ENCODE results near the gene ENSA. TPM values are rescaled to one million over a fixed set of nuclear protein-coding genes. Genes with fewer than 3 reads are reported as not detected.
"Not testable (repeated sequence)": the region's sequence is repeated elsewhere in the genome, so short reads cannot be mapped to it uniquely, and the experiment has no call there.

ENSA gene
- total RNA-seq, 1 experiment from 2014 or later = 448 TPM

- no peak for DNase-seq
- Histone ChIP-seq H3K4me3 (ENCODE audit: insufficient read depth, low read depth, low read length) (no peak overlapping the region), H3K27me3 (ENCODE audit: control insufficient read depth, insufficient read depth, low read length) (no peaks in the 10 kb centered on the region), H3K36me3 (replicated peaks; ENCODE audit: control insufficient read depth, insufficient read depth, low read length) (peaks cover 18% of the 10 kb centered on the region)
Measured at GRCh38 chr1:150612014-150612345, 17.4 kb downstream of the ENSA start.

DNA sequence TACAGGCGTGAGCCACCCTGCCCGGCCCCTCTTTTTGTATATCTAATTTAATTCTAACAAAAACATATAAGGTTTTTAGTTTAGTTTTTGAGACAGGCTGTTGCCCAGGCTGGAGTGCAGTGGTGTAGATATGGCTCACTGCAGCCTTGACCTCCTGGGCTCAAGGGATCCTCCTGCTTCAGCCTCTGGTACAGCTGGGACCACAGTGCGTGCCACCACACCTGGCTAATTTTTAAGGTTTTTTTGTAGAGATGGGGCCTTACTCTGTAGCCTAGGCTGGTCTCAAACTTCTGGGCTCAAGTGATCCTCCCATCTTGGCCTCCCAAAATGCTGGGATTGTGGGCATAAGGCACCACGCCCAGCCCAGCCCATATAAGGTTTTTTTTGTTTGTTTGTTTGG is 18.8 kb downstream of the ENSA start:
- Histone ChIP-seq H3K27me3 (ENCODE audit: control insufficient read depth, insufficient read depth, low read length) (no peaks in the 10 kb centered on the region), H3K36me3 (replicated peaks; ENCODE audit: control insufficient read depth, insufficient read depth, low read length) (peaks cover 13% of the 10 kb centered on the region), H3K4me3 (ENCODE audit: insufficient read depth, low read depth, low read length) (no peak overlapping the region)
- no peak for DNase-seq

DNA sequence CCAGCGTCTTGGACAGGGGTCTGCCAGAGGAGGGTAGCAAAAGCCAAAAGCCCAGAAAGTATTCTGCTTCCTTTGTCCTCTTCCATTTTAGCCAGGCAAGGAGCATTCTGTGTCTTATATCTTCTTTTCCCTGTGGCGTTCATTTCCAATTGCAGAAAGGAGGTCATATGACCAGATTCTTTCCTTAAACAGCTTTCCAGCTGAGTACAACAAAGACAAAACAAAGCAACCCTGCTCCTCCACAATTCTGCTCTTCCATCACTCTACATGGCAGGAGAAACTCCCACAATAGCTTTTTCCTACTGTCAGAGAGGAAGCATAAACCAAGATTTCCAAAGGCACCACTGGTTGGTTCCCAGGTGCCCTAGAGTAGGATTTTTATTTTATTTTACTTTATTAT is 19.7 kb downstream of the ENSA start:
- peak; percentile 31 for DNase-seq
- Histone ChIP-seq H3K27me3 (ENCODE audit: control insufficient read depth, insufficient read depth, low read length) (no peaks in the 10 kb centered on the region), H3K36me3 (replicated peaks; ENCODE audit: control insufficient read depth, insufficient read depth, low read length) (peaks cover 11% of the 10 kb centered on the region), H3K4me3 (ENCODE audit: insufficient read depth, low read depth, low read length) (no peak overlapping the region)

GRCh38 chr1:150606463-150607142 is 22.8 kb downstream of the ENSA start:
- no peak overlapping the region for H3K4me3 ChIP-seq (ENCODE audit: insufficient read depth, low read depth, low read length)
- H3K36me3 ChIP-seq (replicated peaks; ENCODE audit: control insufficient read depth, insufficient read depth, low read length) = peaks cover 3% of the 10 kb centered on the region; the same call in 1 of the 2 replicates
- H3K27me3 ChIP-seq (ENCODE audit: control insufficient read depth, insufficient read depth, low read length) = no peaks in the 10 kb centered on the region
- no peak for DNase-seq

GRCh38 chr1:150605451-150605731 is 24.0 kb downstream of the ENSA start:
- not testable (repeated sequence) for H3K4me3 ChIP-seq (ENCODE audit: insufficient read depth, low read depth, low read length); H3K36me3 ChIP-seq (replicated peaks; ENCODE audit: control insufficient read depth, insufficient read depth, low read length); DNase-seq; H3K27me3 ChIP-seq (ENCODE audit: control insufficient read depth, insufficient read depth, low read length)

- no peaks in the 10 kb centered on the region for H3K27me3 ChIP-seq (ENCODE audit: control insufficient read depth, insufficient read depth, low read length)
- no peak overlapping the region for H3K4me3 ChIP-seq (ENCODE audit: insufficient read depth, low read depth, low read length)
- no peak for DNase-seq
- H3K36me3 ChIP-seq (replicated peaks; ENCODE audit: control insufficient read depth, insufficient read depth, low read length) = 0 out of 2 replicates have a peak, but pooled peaks cover 4% of the 10 kb centered on the region
Measured at GRCh38 chr1:150604226-150604588, 25.2 kb downstream of the ENSA start.

DNA sequence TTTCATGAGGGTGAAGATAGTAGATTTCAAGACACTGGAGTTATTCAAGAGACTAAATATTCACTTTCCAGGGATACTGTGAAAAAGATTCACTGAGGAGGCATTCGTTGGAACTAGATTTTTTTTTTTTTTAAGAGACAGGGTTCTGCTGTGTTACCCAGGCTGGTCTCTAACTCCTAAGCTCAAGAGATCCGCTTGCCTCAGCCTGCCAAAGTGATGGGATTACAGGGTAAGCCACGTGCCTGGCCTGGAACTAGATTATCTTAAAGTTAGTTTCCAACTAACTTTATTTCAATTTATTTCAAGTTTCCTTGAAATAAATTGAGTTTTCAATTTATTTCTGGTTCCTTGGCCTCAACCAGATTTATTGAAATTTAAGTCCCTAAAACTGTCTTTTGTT is 25.7 kb downstream of the ENSA start:
- no peak for DNase-seq
- no peaks in the 10 kb centered on the region for H3K27me3 ChIP-seq (ENCODE audit: control insufficient read depth, insufficient read depth, low read length)
- H3K4me3 ChIP-seq (ENCODE audit: insufficient read depth, low read depth, low read length) = no peak overlapping the region
- 0 out of 2 replicates have a peak, but pooled peaks cover 4% of the 10 kb centered on the region for H3K36me3 ChIP-seq (replicated peaks; ENCODE audit: control insufficient read depth, insufficient read depth, low read length)

DNA sequence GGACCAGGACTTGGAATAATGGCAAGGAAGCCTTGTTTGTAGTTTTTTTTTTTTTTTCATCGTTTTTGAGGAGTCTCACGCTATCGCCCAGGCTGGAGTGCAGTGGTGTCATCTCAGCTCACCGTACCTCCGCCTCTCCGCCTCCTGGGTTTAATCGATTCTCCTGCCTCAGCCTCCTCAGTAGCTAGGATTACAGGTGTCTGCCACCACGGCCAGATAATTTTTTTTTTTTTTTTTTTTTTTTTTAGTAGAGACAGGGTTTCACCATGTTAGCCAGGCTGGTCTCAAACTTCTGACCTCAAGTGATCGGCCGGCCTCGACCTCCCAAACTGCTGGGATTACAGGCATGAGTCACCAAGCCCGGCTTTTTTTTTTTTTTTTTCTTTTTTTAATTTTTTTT is 27.0 kb downstream of the ENSA start:
- H3K36me3 ChIP-seq (replicated peaks; ENCODE audit: control insufficient read depth, insufficient read depth, low read length); DNase-seq: not testable (repeated sequence)

GRCh38 chr1:150601540-150601939 is 27.9 kb downstream of the ENSA start:
- H3K36me3 ChIP-seq (replicated peaks; ENCODE audit: control insufficient read depth, insufficient read depth, low read length) = 0 out of 2 replicates have a peak, but pooled peaks cover 4% of the 10 kb centered on the region
- DNase-seq = no peak
- H3K4me3 ChIP-seq (ENCODE audit: insufficient read depth, low read depth, low read length) = no peak overlapping the region
- no peaks in the 10 kb centered on the region for H3K27me3 ChIP-seq (ENCODE audit: control insufficient read depth, insufficient read depth, low read length)

More for the DNA sequence above, 27.0 kb downstream of the ENSA start:
- H3K27me3 ChIP-seq (ENCODE audit: control insufficient read depth, insufficient read depth, low read length); H3K4me3 ChIP-seq (ENCODE audit: insufficient read depth, low read depth, low read length): not testable (repeated sequence)

- not testable (repeated sequence) for DNase-seq; H3K4me3 ChIP-seq (ENCODE audit: insufficient read depth, low read depth, low read length); H3K36me3 ChIP-seq (replicated peaks; ENCODE audit: control insufficient read depth, insufficient read depth, low read length); H3K27me3 ChIP-seq (ENCODE audit: control insufficient read depth, insufficient read depth, low read length)
Measured at GRCh38 chr1:150598346-150598745, 31.1 kb downstream of the ENSA start.

DNA sequence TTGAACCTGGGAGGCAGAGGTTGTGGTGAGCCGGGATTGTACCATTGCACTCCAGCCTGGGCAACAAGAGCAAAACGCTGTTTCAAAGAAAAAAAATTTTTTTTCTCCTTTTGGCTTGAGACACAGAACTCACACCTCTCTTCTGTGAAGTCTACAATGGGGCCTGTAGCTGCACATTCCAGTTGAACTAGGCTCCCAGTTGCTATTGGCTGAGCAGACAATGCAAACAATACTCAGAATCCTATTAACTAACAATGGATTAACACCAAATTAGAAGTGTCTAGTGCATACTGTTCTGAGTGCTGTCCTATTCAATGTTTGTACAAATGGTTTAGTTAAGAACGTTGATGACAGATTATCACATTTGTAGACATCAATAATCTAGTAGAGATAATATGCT is 32.4 kb downstream of the ENSA start:
- no peak for DNase-seq
- Histone ChIP-seq H3K4me3 (ENCODE audit: insufficient read depth, low read depth, low read length) (no peak overlapping the region), H3K27me3 (ENCODE audit: control insufficient read depth, insufficient read depth, low read length) (no peaks in the 10 kb centered on the region), H3K36me3 (replicated peaks; ENCODE audit: control insufficient read depth, insufficient read depth, low read length) (0 out of 2 replicates have a peak, but pooled peaks cover 4% of the 10 kb centered on the region)

GRCh38 chr1:150596095-150596892 is 33.1 kb downstream of the ENSA start:
- Histone ChIP-seq H3K4me3 (ENCODE audit: insufficient read depth, low read depth, low read length) (no peak overlapping the region), H3K36me3 (replicated peaks; ENCODE audit: control insufficient read depth, insufficient read depth, low read length) (0 out of 2 replicates have a peak, but pooled peaks cover 4% of the 10 kb centered on the region), H3K27me3 (ENCODE audit: control insufficient read depth, insufficient read depth, low read length) (no peaks in the 10 kb centered on the region)
- DNase-seq = no peak

DNA sequence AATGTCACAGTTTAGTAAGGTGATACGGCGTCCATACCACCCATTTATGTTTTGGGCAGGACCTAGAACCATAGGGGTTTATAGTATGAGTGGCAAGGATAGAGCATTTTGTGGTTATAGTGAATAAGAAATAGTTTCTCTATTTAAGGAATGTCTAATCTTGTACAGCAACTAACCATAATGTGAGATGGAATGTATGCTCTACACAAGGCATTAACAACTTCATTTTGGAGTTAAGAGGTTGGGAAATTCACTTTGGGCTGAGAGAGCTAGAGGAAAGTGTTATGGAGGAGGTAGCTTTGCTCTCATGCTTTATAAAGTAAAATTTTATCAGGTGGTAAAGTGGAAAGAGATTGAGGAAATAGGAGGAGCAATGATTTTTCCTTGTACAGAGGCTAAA is 47.0 kb downstream of the ENSA start:
- no peaks in the 10 kb centered on the region for H3K27me3 ChIP-seq (ENCODE audit: control insufficient read depth, insufficient read depth, low read length)
- no peak overlapping the region for H3K4me3 ChIP-seq (ENCODE audit: insufficient read depth, low read depth, low read length)
- DNase-seq = no peak
- peaks cover 4% of the 10 kb centered on the region for H3K36me3 ChIP-seq (replicated peaks; ENCODE audit: control insufficient read depth, insufficient read depth, low read length)

DNA sequence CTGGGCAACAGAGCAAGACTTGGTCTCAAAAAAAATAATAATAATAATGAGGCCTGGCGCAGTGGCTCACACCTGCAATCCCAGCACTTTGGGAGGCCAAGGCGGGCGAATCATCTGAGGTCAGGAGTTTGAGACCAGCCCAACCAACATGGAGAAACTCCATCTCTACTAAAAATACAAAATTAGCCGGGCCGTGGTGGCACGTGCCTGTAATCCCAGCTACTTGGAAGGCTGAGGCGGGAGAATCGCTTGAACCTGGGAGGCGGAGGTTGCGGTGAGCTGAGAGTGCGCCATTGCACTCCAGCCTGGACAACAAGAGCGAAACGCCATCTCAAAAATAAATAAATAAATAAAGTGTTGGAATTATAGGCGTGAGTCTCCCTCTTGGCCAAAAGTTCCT is 47.5 kb downstream of the ENSA start:
- not testable (repeated sequence) for H3K36me3 ChIP-seq (replicated peaks; ENCODE audit: control insufficient read depth, insufficient read depth, low read length); DNase-seq; H3K27me3 ChIP-seq (ENCODE audit: control insufficient read depth, insufficient read depth, low read length); H3K4me3 ChIP-seq (ENCODE audit: insufficient read depth, low read depth, low read length)

DNA sequence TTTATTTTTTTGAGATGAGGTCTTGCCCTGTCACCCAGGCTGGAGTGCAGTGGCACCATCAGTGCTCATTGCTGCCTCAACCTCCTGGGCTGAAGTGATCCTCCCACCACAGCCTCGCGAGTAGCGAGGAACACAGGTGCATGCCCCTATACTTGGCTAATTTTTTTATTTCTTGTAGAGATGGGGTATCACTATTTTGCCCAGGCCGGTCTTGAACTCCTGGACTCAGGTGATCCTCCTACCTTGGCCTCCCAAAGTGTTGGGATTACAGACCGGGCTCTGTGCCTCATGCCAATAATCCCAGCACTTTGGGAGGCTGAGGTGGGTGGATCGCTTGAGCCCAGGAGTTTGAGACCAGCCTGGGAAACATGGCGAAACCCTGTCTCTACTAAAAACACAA is 48.0 kb downstream of the ENSA start:
- H3K4me3 ChIP-seq (ENCODE audit: insufficient read depth, low read depth, low read length); H3K27me3 ChIP-seq (ENCODE audit: control insufficient read depth, insufficient read depth, low read length); DNase-seq: not testable (repeated sequence)
- H3K36me3 ChIP-seq (replicated peaks; ENCODE audit: control insufficient read depth, insufficient read depth, low read length) = peaks cover 11% of the 10 kb centered on the region
